NK-92 (cell line): ENCODE results near the gene MICU2.
A peak's percentile ranks its signal among the peaks of the same experiment; 100 is the strongest.

ENCODE experiments used
- DNase-seq: peaks from one replicate; lab custom pipeline; 2025; ENCODE audit not compliant: unreplicated experiment; lab: John Stamatoyannopoulos, UW

Gene MICU2

DNA sequence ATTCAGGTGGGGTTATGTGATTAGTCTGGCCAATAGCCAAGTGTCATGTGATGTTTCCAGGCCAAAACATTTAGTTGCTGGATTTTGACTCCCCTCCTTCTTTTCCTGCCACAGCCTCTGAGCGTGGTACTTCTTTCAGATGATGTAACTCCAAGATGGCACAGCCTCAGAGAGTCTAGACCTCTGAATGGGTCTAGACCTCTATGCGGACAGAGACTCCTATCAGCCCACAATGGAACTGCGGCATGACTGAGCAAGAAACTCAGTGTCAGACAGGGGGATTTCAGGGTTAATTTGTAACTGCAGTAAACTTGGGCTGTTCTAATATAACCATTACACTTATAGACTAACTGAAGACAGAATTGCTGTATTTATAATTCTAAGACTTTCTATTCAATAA, 102.3 kb downstream of the MICU2 start:
- no peak for DNase-seq

DNA sequence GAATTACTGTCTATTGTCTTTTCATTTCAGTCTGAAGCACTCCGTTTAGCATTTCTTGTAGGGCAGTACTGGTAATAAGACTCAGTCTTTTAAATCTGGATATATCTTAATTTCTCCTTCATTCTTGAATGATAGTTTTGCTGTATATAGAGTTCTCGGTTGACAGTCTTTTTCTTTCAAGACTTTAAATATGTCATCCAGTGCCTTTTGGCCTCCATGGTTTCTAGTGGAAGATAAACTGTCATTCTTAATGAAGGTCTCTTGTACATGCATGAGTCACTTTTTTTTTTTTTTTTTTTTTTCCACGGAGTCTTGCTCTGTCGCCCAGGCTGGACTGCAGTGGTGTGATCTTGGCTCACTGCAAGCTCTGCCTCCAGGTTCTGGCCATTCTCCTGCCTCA, 117.6 kb downstream of the MICU2 start:
- no peak for DNase-seq

DNA sequence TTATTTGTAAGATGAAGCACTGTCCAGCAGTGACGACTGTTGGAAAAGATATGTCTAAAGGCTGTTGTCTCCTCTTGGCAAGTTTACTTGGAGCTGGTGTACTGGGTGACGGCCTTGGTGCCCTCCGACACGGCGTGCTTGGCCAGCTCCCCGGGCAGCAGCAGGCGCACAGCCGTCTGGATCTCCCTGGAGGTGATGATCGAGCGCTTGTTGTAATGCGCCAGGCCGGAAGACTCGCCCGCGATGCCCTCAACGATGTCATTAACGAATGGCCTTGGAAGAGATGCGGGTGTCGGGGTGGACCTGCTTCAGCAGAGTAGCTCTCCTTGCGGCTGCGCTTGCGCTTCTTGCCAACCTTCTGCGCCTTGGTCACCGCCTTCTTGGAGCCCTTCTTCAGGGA, 120.2 kb downstream of the MICU2 start:
- DNase-seq: no peak

DNA sequence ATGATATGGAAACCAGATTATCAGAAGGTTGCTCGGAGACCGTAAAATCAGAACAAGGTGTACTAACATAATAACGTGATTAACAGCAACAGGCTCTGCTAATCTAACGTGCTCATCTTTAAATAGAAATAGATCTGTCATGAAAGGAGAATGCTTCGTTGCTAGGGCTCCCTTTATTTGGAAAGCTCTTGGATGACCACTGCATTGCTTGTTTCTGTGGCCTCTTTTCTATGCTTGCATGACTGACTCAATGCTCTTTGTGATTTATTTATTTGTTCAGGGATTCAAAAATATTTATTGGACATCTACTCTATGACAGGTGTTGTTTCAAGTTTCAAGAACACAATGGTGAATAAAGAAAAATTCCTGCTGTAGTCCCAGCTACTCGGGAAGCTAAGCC, 122.6 kb downstream of the MICU2 start:
- DNase-seq: no peak

DNA sequence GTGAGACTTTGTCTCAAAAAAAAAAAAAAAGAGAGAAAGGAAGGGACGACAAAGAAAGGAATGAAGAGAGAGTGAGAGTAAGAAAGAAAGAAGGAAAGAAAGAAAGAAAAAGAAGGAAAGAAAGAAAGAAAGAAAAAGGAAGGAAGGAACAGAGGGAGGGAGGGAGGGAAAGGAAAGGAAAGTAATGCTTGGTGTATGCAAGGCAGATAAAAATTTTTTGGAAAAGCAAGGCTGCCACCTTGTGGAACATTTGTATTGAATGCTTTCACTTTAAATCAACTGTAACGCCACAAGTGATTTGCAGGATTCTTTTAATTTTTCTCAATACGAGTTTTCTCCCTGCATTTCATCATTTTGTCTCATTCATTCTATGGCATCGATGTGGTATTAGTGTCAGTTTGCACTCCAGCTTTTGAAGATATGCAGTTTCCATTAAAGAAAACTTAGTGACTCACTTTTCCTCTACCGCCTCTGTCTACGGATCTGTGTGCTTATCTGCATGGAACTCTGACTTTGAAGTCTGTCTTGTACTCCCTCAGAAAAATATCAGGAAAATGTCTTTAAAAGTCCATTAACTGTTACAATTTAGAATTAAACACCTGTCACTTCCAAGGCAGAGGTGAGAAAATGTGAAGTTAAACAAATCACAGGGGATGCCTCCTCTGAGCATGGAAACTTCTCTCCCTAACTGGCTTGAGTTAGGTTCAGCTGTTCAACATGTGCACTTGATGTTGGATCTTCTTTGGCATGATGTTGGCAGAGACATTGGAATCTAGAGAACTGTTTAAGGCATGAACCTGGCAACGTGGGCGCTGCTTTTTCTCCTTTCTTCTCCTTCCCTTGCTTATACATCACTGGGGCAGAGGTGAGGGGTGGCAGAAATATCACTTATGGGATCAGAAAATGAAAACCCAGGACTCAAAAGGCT, 124.8 kb downstream of the MICU2 start:
- DNase-seq: no peak

DNA sequence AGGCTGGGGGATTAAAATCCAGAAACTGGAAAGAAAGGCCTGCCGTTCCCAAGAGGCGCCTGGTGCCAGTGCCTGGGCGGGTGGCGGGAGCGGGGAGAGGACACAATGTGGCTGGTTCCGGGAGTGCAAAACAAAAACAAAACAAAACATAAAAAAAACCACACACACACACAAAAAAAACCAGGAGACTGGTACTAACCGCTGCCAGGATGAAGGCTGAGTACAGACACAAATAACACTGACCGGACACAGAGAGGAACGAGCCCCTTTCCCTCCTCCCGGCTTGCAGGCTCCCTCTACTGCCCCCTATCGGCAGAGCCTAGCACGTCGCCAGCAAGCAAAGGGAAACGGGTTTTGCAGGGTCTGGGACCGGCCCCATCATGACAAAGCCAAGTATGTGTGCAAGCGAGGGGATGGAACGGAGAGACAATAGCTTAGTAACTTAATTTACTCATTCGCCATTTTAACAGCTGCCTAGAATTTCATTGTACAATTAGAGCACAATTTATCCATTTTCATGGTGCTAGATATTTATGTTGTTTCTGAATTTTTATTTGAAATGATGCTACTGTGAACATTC, 127.0 kb downstream of the MICU2 start:
- no peak for DNase-seq

DNA sequence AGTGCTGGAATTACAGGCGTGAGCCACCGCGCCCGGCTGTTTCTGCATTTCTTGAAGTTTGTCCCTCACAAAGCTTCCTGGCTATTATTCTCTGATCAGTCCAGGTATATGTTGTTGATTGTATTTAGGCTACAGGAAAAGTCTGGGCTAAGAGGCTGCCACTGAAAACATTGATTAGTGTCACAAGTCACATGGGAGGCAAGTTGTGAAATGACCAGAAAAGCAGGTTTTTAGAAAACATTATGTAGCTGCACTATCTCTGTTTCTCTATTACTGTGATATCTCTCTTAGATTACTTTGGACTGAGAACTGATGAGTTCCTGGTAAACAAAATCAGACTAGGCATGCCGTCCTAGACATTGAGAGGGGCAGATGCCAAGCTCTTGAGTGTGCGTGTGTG, 128.9 kb downstream of the MICU2 start:
- DNase-seq: no peak

DNA sequence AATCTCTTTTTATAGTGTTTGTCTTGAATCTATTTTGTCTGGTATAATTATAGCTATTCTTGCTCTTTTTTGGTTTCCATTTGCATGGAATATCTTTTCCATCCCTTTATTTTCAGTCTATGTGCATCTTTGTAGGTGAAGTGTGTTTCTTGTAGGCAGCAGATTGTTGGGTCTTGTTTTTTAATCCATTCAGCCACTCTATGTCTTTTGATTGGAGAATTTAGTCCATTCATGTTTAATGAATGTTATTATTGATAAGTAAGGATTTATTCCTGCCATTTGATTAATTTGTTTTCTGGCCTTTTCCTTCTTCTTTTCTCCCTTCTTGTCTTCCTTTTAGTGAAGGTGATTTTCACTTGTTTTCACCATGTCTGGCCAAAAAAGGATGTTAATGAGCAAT, 133.2 kb downstream of the MICU2 start:
- no peak for DNase-seq

DNA sequence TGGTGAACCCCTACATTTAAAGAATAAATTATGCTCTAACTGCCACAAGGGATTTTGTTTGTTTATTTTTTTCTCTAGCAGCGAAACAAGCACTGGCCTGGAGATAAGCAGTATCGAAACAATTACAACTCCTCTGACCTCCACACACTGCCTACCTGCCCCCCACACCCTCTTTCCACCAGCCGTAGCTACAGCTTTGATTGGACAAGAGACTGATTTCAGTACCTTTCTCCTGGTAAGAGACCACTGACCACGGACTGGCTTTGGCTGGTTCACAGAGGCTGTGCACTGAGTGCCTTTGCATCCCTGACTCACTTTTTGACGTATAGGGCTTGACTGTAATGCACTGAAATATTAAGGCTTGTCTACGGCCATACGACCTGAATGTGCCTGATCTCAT, 137.4 kb downstream of the MICU2 start:
- no peak for DNase-seq

DNA sequence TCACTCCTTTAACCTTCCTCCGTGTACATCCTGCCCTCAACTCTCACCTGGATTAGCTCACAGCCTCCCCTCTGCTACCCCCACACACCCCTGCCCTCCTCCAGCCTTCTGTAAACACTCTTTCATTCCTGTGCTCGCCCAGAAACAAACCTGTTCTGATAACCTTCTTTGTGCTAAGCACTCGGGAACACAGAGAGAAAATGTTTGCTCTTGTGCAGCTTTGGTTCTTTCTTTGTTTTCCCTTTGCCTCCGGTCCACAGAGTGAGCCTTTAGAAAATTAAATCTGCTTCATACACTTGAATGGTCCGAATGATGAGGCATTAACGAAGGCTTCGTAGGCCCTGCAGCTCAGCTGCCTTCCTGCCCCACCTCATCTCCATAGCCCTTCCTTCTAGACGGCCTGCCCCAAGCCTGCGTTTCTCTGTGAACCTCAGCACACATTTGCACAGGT, 138.2 kb downstream of the MICU2 start:
- no peak for DNase-seq

DNA sequence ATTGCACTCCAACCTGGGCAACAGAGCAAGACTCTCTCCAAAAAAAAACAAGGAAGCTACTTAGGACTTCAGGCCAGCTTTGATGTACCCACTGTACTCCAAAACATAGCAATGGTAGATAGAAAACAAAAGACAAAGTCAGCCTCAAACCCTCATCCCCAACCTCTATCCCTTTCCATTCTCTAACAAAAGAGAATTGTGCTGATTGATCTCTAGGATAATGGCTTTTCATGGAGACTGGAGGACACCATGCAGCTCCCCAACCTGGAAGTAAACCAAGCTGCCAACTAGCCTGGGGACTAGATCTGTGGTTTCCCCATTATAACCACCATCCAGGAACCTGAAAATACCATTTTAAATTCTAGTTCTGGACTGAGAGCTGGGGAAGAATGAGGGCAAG, 140.5 kb downstream of the MICU2 start:
- DNase-seq: no peak

DNA sequence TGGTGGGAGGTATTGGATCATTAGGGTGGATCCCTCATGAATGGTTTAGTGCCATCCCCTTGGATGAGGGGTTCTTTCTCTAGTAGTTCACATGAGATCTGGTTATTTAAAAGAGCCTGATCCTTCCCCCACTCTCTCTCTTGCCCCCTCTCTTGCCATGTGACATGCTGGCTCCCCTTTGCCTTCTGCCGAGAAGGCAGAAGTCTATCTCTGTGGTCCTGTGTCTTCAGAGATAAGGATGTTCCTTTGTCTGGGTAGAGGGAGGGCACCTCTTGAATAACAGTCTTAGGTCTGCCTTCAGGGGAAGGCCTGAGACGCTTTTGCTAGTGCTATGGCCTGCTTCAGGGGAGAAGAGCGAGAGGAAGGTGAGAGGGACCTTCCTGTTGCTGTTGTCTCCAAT, 142.8 kb downstream of the MICU2 start:
- DNase-seq: no peak

DNA sequence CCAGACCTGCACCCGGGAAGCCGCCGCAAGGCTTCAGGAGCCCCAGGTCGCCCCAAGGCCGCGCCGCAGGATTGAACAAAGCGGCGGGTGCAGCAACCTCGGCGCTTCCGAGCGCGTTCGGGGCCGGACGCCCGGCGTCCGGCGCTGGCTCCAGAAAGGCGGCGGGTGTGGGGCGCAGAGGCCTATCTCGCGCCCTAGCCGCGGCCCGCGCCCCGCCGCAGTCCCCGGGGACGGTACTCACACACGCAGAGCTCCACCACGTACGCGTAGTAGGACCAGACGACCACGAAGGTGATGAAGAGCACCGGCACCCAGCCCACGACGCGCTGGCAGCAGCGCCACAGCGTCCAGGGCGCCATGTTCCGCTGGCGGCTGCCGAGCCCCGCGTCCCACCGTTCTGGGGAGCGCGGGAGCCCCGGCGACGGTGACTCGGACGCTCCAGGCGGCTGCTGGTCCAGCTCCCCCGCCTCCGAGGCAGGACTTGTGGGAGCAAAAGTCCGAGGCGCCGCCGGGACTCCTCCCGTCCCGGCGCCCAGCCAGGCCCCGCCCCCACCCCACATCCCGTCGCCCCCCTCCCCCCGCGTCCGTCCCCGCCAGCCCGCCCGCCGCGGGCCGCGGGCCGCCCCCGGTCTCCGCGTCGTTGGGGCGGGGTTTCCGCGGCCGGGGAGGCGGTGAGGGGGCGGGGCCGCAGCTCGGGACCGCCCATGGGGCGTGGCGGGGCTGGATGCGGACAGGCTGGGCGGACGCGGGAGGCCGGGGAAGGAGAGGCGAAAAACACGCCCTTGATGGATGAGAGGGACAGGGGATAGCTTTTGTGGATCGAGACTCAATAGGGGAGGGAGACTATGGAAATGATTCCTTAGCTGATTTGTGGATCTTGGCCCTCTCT, 144.9 kb downstream of the MICU2 start, which contains the start of gene ZDHHC20:
ZDHHC20 (minus strand) TSS at position 491 of the 889 bp plus-strand sequence; CDS start at position 359, 132 bp downstream.
- peak; percentile 18 for DNase-seq

DNA sequence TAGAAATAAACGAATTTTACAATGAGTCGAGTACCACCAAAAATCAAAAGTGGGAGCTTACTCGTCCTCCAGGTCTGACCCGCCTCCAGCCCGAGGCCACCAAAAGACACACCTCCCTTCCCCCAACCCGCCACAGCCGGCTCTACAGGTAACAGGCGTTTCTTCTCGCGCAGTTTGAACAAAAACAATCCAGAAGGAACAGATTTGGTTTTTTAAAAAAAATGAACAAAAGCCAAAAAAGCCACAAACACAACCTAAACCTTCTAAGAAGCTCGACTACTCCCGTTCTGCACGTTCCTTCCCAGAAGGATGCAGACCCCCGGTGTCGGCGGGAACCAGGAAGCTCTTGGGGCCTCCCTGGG, 145.5 kb downstream of the MICU2 start:
- no peak for DNase-seq

DNA sequence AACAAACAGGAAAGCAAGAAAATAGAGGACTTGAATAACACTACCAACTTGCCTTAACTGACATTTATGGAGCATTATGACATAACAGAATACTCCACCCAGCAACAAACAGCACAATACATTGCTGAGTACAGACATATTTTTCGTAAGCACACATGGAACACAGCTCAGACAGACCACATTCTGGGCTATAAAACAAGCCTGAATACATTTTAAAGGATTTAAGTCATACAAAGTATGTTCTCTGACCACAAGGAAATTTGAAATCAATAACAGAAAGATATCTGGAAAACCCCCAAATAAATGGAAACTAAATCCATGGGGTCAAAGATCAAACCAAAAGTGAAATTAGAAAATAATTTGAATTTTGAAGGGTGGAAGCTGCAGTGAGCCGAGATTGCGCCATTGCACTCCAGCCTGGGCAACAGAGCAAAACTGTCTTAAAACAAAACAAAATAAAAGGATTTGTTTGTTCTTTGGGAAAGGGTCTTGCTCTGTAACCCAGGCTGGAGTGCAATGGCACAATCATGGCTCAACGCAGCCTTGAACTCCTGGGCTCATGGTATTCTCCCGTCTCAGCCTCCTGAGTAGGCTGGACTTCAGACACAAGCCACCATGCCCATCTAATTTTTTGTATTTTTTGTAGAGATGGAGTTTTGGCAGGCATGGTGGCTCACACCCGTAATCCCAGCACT, 150.4 kb downstream of the MICU2 start:
- no peak for DNase-seq

DNA sequence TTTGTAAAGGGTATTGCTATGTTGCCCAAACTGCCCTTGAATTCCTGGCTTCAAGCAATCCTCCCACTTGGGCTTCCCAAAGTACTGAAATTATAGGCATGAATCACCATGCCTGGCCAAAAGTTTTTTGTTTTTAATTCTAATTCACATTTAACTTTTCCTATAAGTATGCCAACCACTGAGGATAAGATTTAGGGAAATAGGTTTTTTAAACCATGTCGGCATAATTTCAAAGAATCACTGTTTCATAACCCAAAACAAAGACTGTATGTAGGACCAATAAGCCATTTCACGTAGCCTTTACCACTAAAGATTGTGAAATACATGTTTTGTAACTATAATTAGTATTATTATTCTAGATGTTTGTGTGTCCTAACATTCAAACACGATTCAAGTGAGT, 153.0 kb downstream of the MICU2 start:
- DNase-seq: no peak

DNA sequence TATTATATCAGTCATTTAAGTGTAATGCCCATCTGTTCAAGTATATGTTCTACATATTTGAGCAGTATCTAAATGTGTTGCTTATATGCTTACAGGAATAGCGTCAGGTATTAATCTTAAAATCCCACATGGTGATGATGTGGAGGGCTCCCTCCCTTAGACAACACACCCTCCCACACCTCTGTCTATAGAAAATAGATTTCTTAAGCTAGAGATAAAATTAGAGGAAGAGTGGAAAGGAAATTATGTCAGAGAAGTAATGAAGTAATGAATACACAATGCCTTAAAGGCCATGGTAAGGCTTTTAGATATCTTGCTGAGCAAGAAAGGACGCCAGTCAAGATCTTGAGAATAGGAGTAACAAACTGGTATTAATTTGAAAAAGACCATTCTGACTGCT, 157.3 kb downstream of the MICU2 start:
- DNase-seq: no peak

DNA sequence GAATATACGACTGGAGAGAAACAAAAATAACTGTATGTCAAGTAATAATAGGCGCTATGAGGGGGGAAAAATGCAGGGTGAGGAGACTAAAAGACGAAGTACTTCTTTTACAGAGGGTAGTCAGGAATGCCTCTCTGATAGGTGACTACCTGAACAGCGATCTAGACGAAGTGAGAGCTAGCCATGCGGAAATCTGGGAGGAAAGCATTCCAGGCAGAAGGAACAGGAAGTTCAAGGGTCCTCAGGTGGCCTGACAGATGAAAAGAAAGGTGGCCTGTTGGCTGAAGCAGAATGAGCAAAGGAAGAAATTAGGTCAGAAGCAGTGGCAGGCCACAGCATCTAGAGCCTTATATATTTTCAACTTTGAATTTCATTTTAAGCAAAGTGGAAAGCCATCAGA, 158.2 kb downstream of the MICU2 start:
- DNase-seq: no peak

DNA sequence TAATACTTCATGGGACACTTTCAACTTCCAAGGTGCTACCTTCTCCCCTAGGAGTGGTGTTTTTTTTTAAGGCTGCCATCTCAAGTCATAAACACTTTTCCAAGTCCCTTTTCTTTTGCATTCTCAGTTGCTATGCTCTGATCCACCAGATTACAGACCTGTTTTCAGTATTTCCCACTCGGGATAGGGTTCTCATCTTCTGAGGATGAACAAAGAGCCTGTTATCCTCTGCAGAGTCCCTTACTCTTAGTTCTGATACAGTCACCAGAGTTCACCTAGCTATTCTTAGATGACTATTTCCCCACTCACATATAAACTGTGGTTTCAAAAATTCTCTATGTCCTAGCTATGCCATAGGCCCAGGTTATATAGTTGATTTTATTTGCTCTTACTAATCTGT, 160.8 kb downstream of the MICU2 start:
- DNase-seq: no peak
